Keratinocyte (primary cell): ENCODE measurements around the gene ITGB1BP1.

Source experiments
- CTCF ChIP-seq, 3 experiments: IDR thresholded peaks in 1 of 3; conservative IDR thresholded peaks in 1 of 3; optimal IDR thresholded peaks in 1 of 3; 2 replicates in 2 of 3; 3 replicates in 1 of 3; pipeline versions ENCODE3 to v1.5.1; 2011; ENCODE audit warnings: low read length in 3 of 3, mild to moderate bottlenecking in 3 of 3, moderate library complexity in 2 of 3, control low read depth in 1 of 3, inconsistent platforms in 1 of 3; ENCODE audit not compliant: insufficient read depth in 2 of 3; ENCODE audit errors: extremely low read depth in 1 of 3
- EZH2 ChIP-seq: IDR thresholded peaks from one replicate; pipeline ENCODE4 v1.6.1; 2012; ENCODE audit warnings: inconsistent platforms, mild to moderate bottlenecking, low read length, moderate library complexity

- TF ChIP-seq CTCF (optimal IDR thresholded peaks at IDR 0.05 in 1 of 3, IDR thresholded peaks at IDR 0.05 in 1 of 3, conservative IDR thresholded peaks at IDR 0.05 in 1 of 3; ENCODE audit: extremely low read depth in 1 of 3, insufficient read depth in 2 of 3, low read length in 3 of 3) (no peak), EZH2 (no peak)
Observed at GRCh38 chr2:9378433-9379390, 44.6 kb downstream of the ITGB1BP1 start.
